SK-N-SH (cell line): ENCODE data around the gene PDHB. TPM values are rescaled to one million over a fixed set of nuclear protein-coding genes. Genes with fewer than 3 reads are reported as not detected.

Source experiments
- CTCF ChIA-PET: fragments of 300-600, 350-600 bp; formaldehyde crosslinking; extraction: SDS; loops from one replicate; lab custom pipeline; 2021; lab: Yijun Ruan, JAX
- POLR2A ChIA-PET: fragments of 350-600 bp; sonication (Branson Sonifier 250); formaldehyde crosslinking; extraction: SDS; loops from one replicate; lab custom pipeline; 2020; ENCODE audit warnings: antibody characterized with exemption, inconsistent platforms; lab: Yijun Ruan, JAX
- DNase-seq: peaks from one replicate; pipeline ENCODE4 v3.0.0; 2012
- H2AFZ ChIP-seq: fragments of 200-600 bp; sonication (generic); 2 replicates; pipeline ENCODE4 v1.8.1; 2016; ENCODE audit warnings: antibody characterized with exemption, mild to moderate bottlenecking, low read depth
- H3F3A ChIP-seq: fragments of 200-600 bp; sonication (generic); replicated peaks from 2 replicates; pipeline ENCODE3; 2016; ENCODE audit warnings: antibody characterized with exemption, mild to moderate bottlenecking; ENCODE audit not compliant: insufficient read depth
- H3K27ac ChIP-seq, 2 experiments: fragments of 200-500 bp in 1 of 2; fragments of 200-600 bp in 1 of 2; sonication (Bioruptor generic) in 1 of 2; sonication (generic), shearing (Covaris generic) in 1 of 2; 2 replicates each; pipeline versions ENCODE4 v1.5.1 to v1.6.1; 2014 to 2016; ENCODE audit warnings: low read depth in 2 of 2, inconsistent platforms in 1 of 2, low read length in 1 of 2, mild to moderate bottlenecking in 1 of 2, mixed read lengths in 1 of 2
- H3K27me3 ChIP-seq: fragments of 200-600 bp; sonication (generic), shearing (Covaris generic); 2 replicates; pipeline ENCODE4 v1.6.1; 2016; ENCODE audit warnings: mixed run types; ENCODE audit not compliant: insufficient read depth
- H3K36me3 ChIP-seq, 2 experiments: fragments of 200-500 bp in 1 of 2; fragments of 200-600 bp in 1 of 2; sonication (Bioruptor generic) in 1 of 2; sonication (generic) in 1 of 2; replicated peaks in 1 of 2; 2 replicates each; pipeline versions ENCODE3 to v1.5.1; 2014 to 2016; ENCODE audit warnings: low read length in 1 of 2, mild to moderate bottlenecking in 1 of 2; ENCODE audit not compliant: insufficient read depth in 2 of 2, control insufficient read depth in 1 of 2
- H3K4me1 ChIP-seq, 2 experiments: fragments of 200-500 bp in 1 of 2; fragments of 200-600 bp in 1 of 2; sonication (Bioruptor generic) in 1 of 2; sonication (generic), shearing (Covaris generic) in 1 of 2; 2 replicates each; pipeline versions ENCODE4 v1.5.1 to v1.6.1; 2014 to 2016; ENCODE audit warnings: low read depth in 1 of 2, low read length in 1 of 2, mixed run types in 1 of 2; ENCODE audit not compliant: insufficient read depth in 2 of 2, control insufficient read depth in 1 of 2
- H3K4me2 ChIP-seq: fragments of 200-600 bp; sonication (generic), shearing (Covaris generic); 2 replicates; pipeline ENCODE4 v1.6.1; 2017; ENCODE audit warnings: mixed run types
- H3K4me3 ChIP-seq, 2 experiments: fragments of 200-500 bp in 1 of 2; fragments of 200-600 bp in 1 of 2; sonication (Bioruptor generic) in 1 of 2; sonication (generic), shearing (Covaris generic) in 1 of 2; 2 replicates each; pipeline versions ENCODE4 v1.5.1 to v1.8.1; 2014 to 2016; ENCODE audit warnings: low read depth in 2 of 2, inconsistent platforms in 1 of 2, low read length in 1 of 2, mild to moderate bottlenecking in 1 of 2, mixed read lengths in 1 of 2, moderate library complexity in 1 of 2
- H3K79me2 ChIP-seq: fragments of 200-600 bp; sonication (generic); 2 replicates; pipeline ENCODE4 v1.8.1; 2017; ENCODE audit warnings: mild to moderate bottlenecking; ENCODE audit not compliant: insufficient read depth
- H3K9ac ChIP-seq: fragments of 200-600 bp; sonication (generic); 2 replicates; pipeline ENCODE4 v1.6.1; 2017; ENCODE audit warnings: mixed run types
- H3K9me2 ChIP-seq: fragments of 200-600 bp; sonication (generic); 2 replicates; pipeline ENCODE4 v1.6.1; 2017; ENCODE audit warnings: mixed run types
- H3K9me3 ChIP-seq: fragments of 200-600 bp; sonication (generic); 2 replicates; pipeline ENCODE4 v1.6.1; 2017; ENCODE audit warnings: mixed run types, mild to moderate bottlenecking, moderate library complexity
- H4K20me1 ChIP-seq: fragments of 200-600 bp; sonication (generic); 2 replicates; pipeline ENCODE4 v1.6.1; 2017; ENCODE audit warnings: mild to moderate bottlenecking, mixed run types; ENCODE audit not compliant: insufficient read depth
- EP300 ChIP-seq, 2 experiments: IDR thresholded peaks; 2 replicates each; pipeline versions ENCODE4 v1.4.0 to v1.6.1; 2012; ENCODE audit warnings: borderline replicate concordance in 1 of 2, low read depth in 1 of 2, low read length in 1 of 2
- FOSL2 ChIP-seq: IDR thresholded peaks from 2 replicates; pipeline ENCODE4 v1.4.0; 2012; ENCODE audit warnings: low read depth, mild to moderate bottlenecking, moderate library complexity, borderline replicate concordance
- GABPA ChIP-seq: IDR thresholded peaks from 2 replicates; pipeline ENCODE4 v1.4.0; 2012; ENCODE audit warnings: low read depth, mild to moderate bottlenecking
- GATA2 ChIP-seq: sonication (generic); formaldehyde crosslinking; IDR thresholded peaks from 2 replicates; pipeline ENCODE4 v1.5.0; 2020; ENCODE audit warnings: mild to moderate bottlenecking, missing genetic modification reagents
- JUND ChIP-seq: IDR thresholded peaks from 2 replicates; pipeline ENCODE4 v1.4.0; 2012
- MAX ChIP-seq: IDR thresholded peaks from 2 replicates; pipeline ENCODE4 v1.4.0; 2012; ENCODE audit warnings: low read depth
- MXI1 ChIP-seq: IDR thresholded peaks from 2 replicates; pipeline ENCODE4 v1.6.1; 2012; ENCODE audit warnings: mild to moderate bottlenecking, low read depth, low read length, improper control_type of control experiment
- REST ChIP-seq: IDR thresholded peaks from 2 replicates; pipeline ENCODE4 v1.6.1; 2012; ENCODE audit warnings: mild to moderate bottlenecking, low read depth, low read length, moderate library complexity
- SIN3A ChIP-seq: IDR thresholded peaks from 2 replicates; pipeline ENCODE4 v1.6.1; 2012; ENCODE audit warnings: low read depth, mild to moderate bottlenecking, low read length, moderate library complexity, borderline replicate concordance
- USF2 ChIP-seq: fragments of 150-350 bp; IDR thresholded peaks from 2 replicates; pipeline ENCODE4 v1.6.1; 2017; ENCODE audit warnings: antibody characterized with exemption, low read length, low read depth, borderline replicate concordance
- WGBS: methylation state at CpG from one replicate; pipeline ENCODE4 v1.1.6; 2017; ENCODE audit warnings: low lambda C conversion rate; 5-methylcytosine and 5-hydroxymethylcytosine counted together
- polyA plus RNA-seq, 3 experiments: library from polyadenylated mRNA; depleted of rRNA; stranded (reverse); fragments of >200 nt; gene quantifications; 2 replicates each; pipeline ENCODE4 v1.2.3, GENCODE V29; 2012

The PDHB gene
- polyA plus RNA-seq, 1 of the 3 experiments (the other 2 are of a cell fraction), result 87.5 TPM

GRCh38 chr3:58421004-58421403 is 12.6 kb downstream of the PDHB start:
- H3K4me2 ChIP-seq, result no peak overlapping the region
- TF ChIP-seq SIN3A (no peak), EP300 (IDR thresholded peaks at IDR 0.05; ENCODE audit: borderline replicate concordance in 1 of 2, low read depth in 1 of 2, low read length in 1 of 2) (no peak), GATA2 (CRISPR knock-in tag) (no peak), MXI1 (no peak), FOSL2 (no peak), REST (no peak), JUND (no peak), GABPA (no peak), USF2 (no peak)
- no peaks in the 10 kb centered on the region for H3K79me2 ChIP-seq
- no peak overlapping the region for H3K27ac ChIP-seq
- ChIA-PET CTCF (interaction anchor here (0.8 to 1.6 kb wide), 3 partner anchors 9 to 148 kb away, joined by 3 to 6 read pairs (median 4); partner anchors contain the start of genes HTD2 and RPP14), POLR2A (no interaction called here)
- H3K4me1 ChIP-seq, result 0 out of 4 replicates have a peak, but pooled peaks cover 0 to 3% of the 10 kb centered on the region in 2 experiments
- DNase-seq, result no peak
- H3K27me3 ChIP-seq, result no peaks in the 10 kb centered on the region
- H3K9me2 ChIP-seq, result no peaks in the 10 kb centered on the region
- no peaks in the 10 kb centered on the region for H4K20me1 ChIP-seq
- no peak overlapping the region for H3K9ac ChIP-seq
- H3K4me3 ChIP-seq, result no peak overlapping the region
- WGBS, result 81% methylated on average over 7 of the region's 7 CpGs
- no peaks in the 10 kb centered on the region for H3K9me3 ChIP-seq
- H3F3A ChIP-seq, result peaks cover 13% of the 10 kb centered on the region
- peaks cover 13 to 30% of the 10 kb centered on the region in 2 experiments for H3K36me3 ChIP-seq
- H2AFZ ChIP-seq, result no peak overlapping the region

GRCh38 chr3:58419780-58420507 is 13.7 kb downstream of the PDHB start:
- WGBS, result 84% methylated on average over 7 of the region's 7 CpGs
- Histone ChIP-seq H4K20me1 (no peaks in the 10 kb centered on the region), H3K79me2 (no peaks in the 10 kb centered on the region)
- POLR2A ChIA-PET, result no interaction called here
- TF ChIP-seq SIN3A (no peak), MAX (no peak)
- TF ChIP-seq, all 33 proteins: peak for 0
- Histone ChIP-seq H3K4me1 (0 out of 4 replicates have a peak, but pooled peaks cover 0 to 3% of the 10 kb centered on the region in 2 experiments), H3K9ac (no peak overlapping the region), H3K9me3 (no peaks in the 10 kb centered on the region), H3K36me3 (peaks cover 4 to 19% of the 10 kb centered on the region in 2 experiments), H3K4me2 (no peak overlapping the region), H3K27ac (peak overlapping the region in 1 of 2 experiments; percentile 23; a peak in 1 of 4 replicates), H3K4me3 (no peak overlapping the region), H3K27me3 (no peaks in the 10 kb centered on the region), H3K9me2 (no peaks in the 10 kb centered on the region), H3F3A (peaks cover 4% of the 10 kb centered on the region), H2AFZ (no peak overlapping the region)
- CTCF ChIA-PET, result interaction anchor here (0.7 to 1.6 kb wide), 2 partner anchors 10 to 210 kb away, joined by 3 to 6 read pairs; no protein-coding TSS in a partner anchor
- no peak for DNase-seq
